Activated CD8-positive, alpha-beta memory T cell treated with anti-CD3 and anti-CD28 coated beads for 36 hours (primary cell): ENCODE data around the gene DOCK1. TPM values are rescaled to one million over a fixed set of nuclear protein-coding genes. Genes with fewer than 3 reads are reported as not detected.

Experiments used
- CTCF ChIA-PET: fragments of 350-600 bp; sonication (Branson Sonifier 250); formaldehyde crosslinking; loops from one replicate; lab custom pipeline; 2021; ENCODE audit warnings: antibody characterized with exemption; lab: Charles Lee
- POLR2A ChIA-PET: fragments of 350-600 bp; sonication (Branson Sonifier 250); formaldehyde crosslinking; loops from one replicate; lab custom pipeline; 2021; ENCODE audit warnings: antibody characterized with exemption; lab: Charles Lee
- total RNA-seq, 2 experiments: library from RNA; stranded (reverse); gene quantifications; one replicate each; pipeline ENCODE4 v1.2.3, GENCODE V29; 2021

Gene DOCK1
- total RNA-seq, 2 experiments from 2014 or later = 0.17 to 0.31 TPM

DNA sequence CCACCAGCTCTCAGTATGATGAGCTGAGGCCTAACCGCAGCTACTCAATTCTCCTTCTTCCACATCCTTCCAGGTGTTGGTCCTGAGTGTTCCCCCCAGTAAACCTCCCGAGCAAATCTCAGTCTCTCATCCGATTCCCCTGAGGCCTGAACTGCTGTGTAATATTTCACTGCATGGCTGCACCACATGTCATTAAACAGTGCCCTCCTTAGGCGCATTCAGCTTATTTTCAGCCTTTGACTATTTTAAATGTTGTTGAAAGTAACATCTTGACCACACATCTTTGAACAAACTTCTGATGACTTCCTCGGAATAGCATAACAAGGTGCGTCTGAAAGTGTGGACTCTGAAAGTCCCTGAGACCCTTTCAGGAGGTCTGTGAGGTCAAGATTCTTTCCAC lies 581.1 kb downstream of the DOCK1 start:
- POLR2A ChIA-PET = no interaction called here
- CTCF ChIA-PET = no interaction called here

DNA sequence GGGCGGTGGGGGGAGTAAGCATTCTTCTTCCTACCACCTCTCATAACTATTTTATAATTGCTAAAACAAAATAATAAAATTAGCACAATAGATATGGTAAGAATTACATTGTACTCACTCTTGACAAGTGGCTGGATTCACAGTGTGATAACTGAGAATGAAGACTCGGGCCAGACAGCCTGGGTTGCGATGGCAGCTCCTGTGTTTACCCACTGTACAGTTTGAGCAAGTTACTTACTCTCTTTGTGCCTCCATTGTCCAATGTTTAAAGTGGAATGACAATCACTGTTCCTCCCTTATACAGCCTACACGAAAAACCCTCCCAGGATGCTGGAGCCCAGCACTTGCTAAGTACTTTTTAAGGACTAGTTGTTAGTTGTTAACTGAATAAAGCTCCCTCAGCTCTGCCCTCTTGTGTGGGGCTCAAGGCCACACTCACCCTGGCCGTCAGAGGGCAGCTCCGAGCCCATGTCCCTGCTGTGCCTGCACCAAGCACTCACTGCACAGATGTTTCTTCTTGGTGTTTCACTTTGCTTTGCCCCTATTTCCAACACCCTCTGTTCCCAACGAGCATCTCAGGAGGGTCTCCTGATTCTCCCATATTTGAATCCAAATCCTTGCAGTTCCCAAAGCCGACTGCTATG lies 587.5 kb downstream of the DOCK1 start:
- CTCF ChIA-PET = no interaction called here
- POLR2A ChIA-PET = no interaction called here

- ChIA-PET CTCF (no interaction called here), POLR2A (no interaction called here)
These were observed 590.8 kb downstream of the DOCK1 start for GRCh38 chr10:127496035-127496434.

GRCh38 chr10:127497685-127498084 lies 592.5 kb downstream of the DOCK1 start:
- POLR2A ChIA-PET = no interaction called here
- CTCF ChIA-PET = no interaction called here

DNA sequence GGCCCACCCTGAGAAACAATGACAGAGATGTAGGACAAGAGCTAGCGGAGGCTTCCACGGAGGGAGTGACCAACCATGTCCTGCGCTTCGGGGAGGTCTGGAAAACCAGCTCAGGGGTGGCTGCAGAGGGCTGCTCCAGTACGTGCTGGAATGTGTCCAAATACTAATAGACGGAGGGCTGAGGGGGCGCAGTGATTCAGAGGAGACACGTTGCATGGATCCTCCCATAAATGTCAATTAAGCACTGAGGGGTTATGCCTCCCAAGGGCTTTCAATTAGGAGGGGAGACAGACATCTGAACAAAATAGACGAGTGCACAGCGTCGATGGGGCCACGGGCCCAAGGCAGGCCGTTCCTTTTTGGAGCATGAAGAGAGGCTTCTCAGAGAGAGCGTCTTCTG lies 592.9 kb downstream of the DOCK1 start:
- ChIA-PET CTCF (no interaction called here), POLR2A (no interaction called here)

DNA sequence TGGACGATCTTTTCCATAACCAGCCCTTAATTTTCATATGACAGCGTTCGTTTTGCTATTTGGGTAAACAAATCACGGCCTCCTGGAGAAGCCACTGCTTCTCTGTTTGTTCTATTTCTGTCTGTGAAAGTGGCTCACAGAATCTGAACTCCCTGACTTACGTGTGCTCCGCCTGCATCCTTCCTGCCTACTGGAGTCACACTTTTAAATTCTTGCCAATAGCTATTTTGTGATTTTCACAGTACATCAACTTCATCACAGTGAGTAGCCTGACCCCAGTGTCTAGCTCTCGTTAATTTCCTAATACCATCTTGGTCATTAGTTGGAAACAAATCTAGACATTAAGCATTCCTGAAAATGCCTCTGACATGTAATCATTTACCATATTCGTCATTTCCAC lies 594.9 kb downstream of the DOCK1 start:
- ChIA-PET CTCF (no interaction called here), POLR2A (no interaction called here)

Other genes starting within 250 kb of the DOCK1 start
- not detected for gene C10orf90, start 234.7 kb upstream of the DOCK1 start, total RNA-seq